HepG2 (cell line): Measurements from ENCODE around the gene ZDBF2. TPM values are rescaled to one million over a fixed set of nuclear protein-coding genes. Genes with fewer than 3 reads are reported as not detected.

ENCODE experiments used
- ATAC-seq: fragments of 200-7000 bp; cut with Tn5 transposase; 3 replicates; pipeline ENCODE4 v1.9.1; 2020; ENCODE audit warnings: mild to moderate bottlenecking, moderate library complexity
- BruUV-seq: library from RNA; stranded (reverse); fragments of 400-500 nt; replicated peaks from 2 replicates; lab custom pipeline; 2021; lab: Mats Ljungman, UMichigan
- CTCF ChIA-PET: fragments of 300-600 bp; formaldehyde crosslinking; extraction: SDS; loops from one replicate; lab custom pipeline; 2021; ENCODE audit warnings: low total read pairs, inconsistent platforms, low intra/inter-chr PET ratio; lab: Yijun Ruan, JAX
- POLR2A ChIA-PET: fragments of 350-600 bp; sonication (Branson Sonifier 250); formaldehyde crosslinking; loops from one replicate; lab custom pipeline; 2020; ENCODE audit warnings: antibody characterized with exemption, inconsistent platforms; lab: Yijun Ruan, JAX
- DNase-seq: peaks from one replicate; pipeline ENCODE4 v3.0.0-alpha.2; 2015; ENCODE audit warnings: low spot score
- FAIRE-seq: peaks from 3 replicates; lab custom pipeline; 2011; peaks lifted over from hg19 to GRCh38; lab: Jason Lieb, UNC
- H2AFZ ChIP-seq: one replicate; pipeline ENCODE4 v1.6.1; 2011; ENCODE audit warnings: low read length, inconsistent platforms
- H3K27ac ChIP-seq: fragments of 300-600 bp; 3 replicates; pipeline ENCODE4 v1.8.0; 2011; ENCODE audit warnings: mixed run types, mild to moderate bottlenecking, mixed read lengths, low read length, inconsistent platforms; ENCODE audit not compliant: insufficient read depth; ENCODE audit errors: extremely low read length
- H3K27me3 ChIP-seq, 2 experiments: fragments of 200-600 bp in 1 of 2; 2 replicates in 1 of 2; 3 replicates in 1 of 2; pipeline versions ENCODE4 v1.6.0 to v1.8.0; 2011; ENCODE audit warnings: low read length in 2 of 2, mild to moderate bottlenecking in 2 of 2, moderate library complexity in 2 of 2, inconsistent platforms in 1 of 2; ENCODE audit not compliant: insufficient read depth in 2 of 2, control insufficient read depth in 1 of 2
- H3K36me3 ChIP-seq, 2 experiments: fragments of 200-600 bp in 1 of 2; replicated peaks in 1 of 2; 2 replicates in 1 of 2; 3 replicates in 1 of 2; pipeline versions ENCODE4 v1.5.1 to v1.8.0; 2011; ENCODE audit warnings: low read length in 2 of 2, inconsistent platforms in 1 of 2; ENCODE audit not compliant: insufficient read depth in 2 of 2, control insufficient read depth in 1 of 2
- H3K4me1 ChIP-seq: 2 replicates; pipeline ENCODE4 v1.5.1; 2012; ENCODE audit warnings: low read length, inconsistent platforms; ENCODE audit not compliant: insufficient read depth
- H3K4me2 ChIP-seq: 2 replicates; pipeline ENCODE4 v1.6.0; 2011; ENCODE audit warnings: low read depth, low read length, inconsistent platforms
- H3K4me3 ChIP-seq, 3 experiments: fragments of 200-600 bp in 1 of 3; sonication (generic), shearing (Covaris generic) in 1 of 3; replicated peaks in 1 of 3; 2 replicates each; pipeline ENCODE4 v1.5.1; 2011 to 2016; ENCODE audit warnings: low read length in 3 of 3, inconsistent platforms in 2 of 3, low read depth in 2 of 3, mild to moderate bottlenecking in 2 of 3, control low read depth in 1 of 3, mixed read lengths in 1 of 3; ENCODE audit not compliant: insufficient read depth in 1 of 3
- H3K79me2 ChIP-seq: one replicate; pipeline ENCODE4 v1.6.1; 2011; ENCODE audit warnings: low read length, inconsistent platforms; ENCODE audit not compliant: insufficient read depth
- H3K9ac ChIP-seq: 2 replicates; pipeline ENCODE4 v1.6.0; 2011; ENCODE audit warnings: mild to moderate bottlenecking, low read depth, low read length, inconsistent platforms; ENCODE audit not compliant: insufficient read depth
- H3K9me3 ChIP-seq: 2 replicates; pipeline ENCODE4 v1.5.1; 2012; ENCODE audit warnings: mild to moderate bottlenecking, low read length
- H4K20me1 ChIP-seq: 2 replicates; pipeline ENCODE4 v1.6.0; 2011; ENCODE audit warnings: inconsistent platforms, mild to moderate bottlenecking, low read length, moderate library complexity; ENCODE audit not compliant: insufficient read depth
- GATA4 ChIP-seq: sonication (generic); IDR thresholded peaks from 2 replicates; pipeline ENCODE4 v1.6.1; 2016; ENCODE audit warnings: antibody characterized with exemption, low read depth, borderline replicate concordance
- HINFP ChIP-seq: sonication (generic); formaldehyde crosslinking; IDR thresholded peaks from 2 replicates; pipeline ENCODE4 v1.4.0; 2020; ENCODE audit warnings: low read depth, mild to moderate bottlenecking, missing genetic modification reagents
- MED1 ChIP-seq: sonication (generic); formaldehyde crosslinking; IDR thresholded peaks from 2 replicates; pipeline ENCODE4 v1.4.0; 2020; ENCODE audit warnings: missing genetic modification reagents
- NFKBIZ ChIP-seq: IDR thresholded peaks from 2 replicates; pipeline ENCODE4 v1.6.1; 2018; ENCODE audit warnings: missing genetic modification reagents, missing compliant biosample characterization
- POLR2AphosphoS2 ChIP-seq: IDR thresholded peaks from 2 replicates; pipeline ENCODE4 v1.6.1; 2011; ENCODE audit warnings: low read depth, low read length, improper control_type of control experiment
- RFXANK ChIP-seq: IDR thresholded peaks from 2 replicates; pipeline ENCODE4 v1.6.1; 2016
- SYNCRIP ChIP-seq: fragments of 200-400 bp; formaldehyde crosslinking; IDR thresholded peaks from 2 replicates; pipeline ENCODE4 v1.6.1; 2018; ENCODE audit warnings: mild to moderate bottlenecking, low read depth, low read length; ENCODE audit not compliant: insufficient read depth
- THYN1 ChIP-seq: sonication (generic); formaldehyde crosslinking; IDR thresholded peaks from 2 replicates; pipeline ENCODE4 v1.8.1; 2023; ENCODE audit warnings: low read depth, mild to moderate bottlenecking, moderate library complexity, missing genetic modification reagents, borderline replicate concordance
- YEATS2 ChIP-seq: sonication (generic); formaldehyde crosslinking; IDR thresholded peaks from 2 replicates; pipeline ENCODE4 v1.4.0; 2020; ENCODE audit warnings: missing genetic modification reagents, borderline replicate concordance
- ZNF224 ChIP-seq: sonication (generic); formaldehyde crosslinking; IDR thresholded peaks from 2 replicates; pipeline ENCODE4 v1.5.0; 2020; ENCODE audit warnings: mild to moderate bottlenecking, missing genetic modification reagents
- ZNF296 ChIP-seq: sonication (generic); formaldehyde crosslinking; conservative IDR thresholded peaks from 2 replicates; pipeline ENCODE4 v1.5.0; 2020; ENCODE audit warnings: mild to moderate bottlenecking, missing genetic modification reagents
- ZNF432 ChIP-seq: sonication (generic); formaldehyde crosslinking; IDR thresholded peaks from 2 replicates; pipeline ENCODE4 v1.5.0; 2020; ENCODE audit warnings: missing genetic modification reagents, mild to moderate bottlenecking, borderline replicate concordance
- ZNF614 ChIP-seq: IDR thresholded peaks from 2 replicates; pipeline ENCODE4 v1.6.1; 2018; ENCODE audit warnings: missing biosample characterization, missing genetic modification reagents, inconsistent platforms, borderline replicate concordance
- ZNF75D ChIP-seq: sonication (generic); formaldehyde crosslinking; IDR thresholded peaks from 2 replicates; pipeline ENCODE4 v1.8.1; 2023; ENCODE audit warnings: missing genetic modification reagents, mild to moderate bottlenecking, borderline replicate concordance
- WGBS: methylation state at CpG from one replicate; pipeline ENCODE4 v1.1.6; 2017; ENCODE audit warnings: low lambda C conversion rate; 5-methylcytosine and 5-hydroxymethylcytosine counted together
- in situ Hi-C: cut with HindIII; loops from 2 replicates; pipeline ENCODE4 v1.10.0; 2017; ENCODE audit warnings: low pct_unique_long_range_greater_than_20kb; ENCODE audit not compliant: extremely low pct_ligation_motif_present
- intact Hi-C: fragments of 100-400 bp; cut with micrococcal nuclease; formaldehyde crosslinking; loops from one replicate; pipeline ENCODE4 v1.10.0; 2022; ENCODE audit not compliant: unreplicated experiment
- polyA plus RNA-seq, 8 experiments: library from polyadenylated mRNA; depleted of rRNA in 3 of 8; stranded (reverse) in 7 of 8; unstranded in 1 of 8; fragments of >200 nt; fragmentation: Illumina TruSeq in 4 of 8; extraction: Trizol in 4 of 8; gene quantifications; 2 replicates each; pipeline versions ENCODE4 v1.2.1 to v1.2.3, GENCODE V29; 2011 to 2016; ENCODE audit warnings: low read depth in 4 of 8, missing spikeins in 1 of 8, mixed read lengths in 1 of 8; ENCODE audit not compliant: insufficient read depth in 1 of 8
- total RNA-seq, 5 experiments: library from RNA; depleted of rRNA; stranded (reverse); fragments of >200 nt; fragmentation: Illumina TruSeq; extraction: Trizol; gene quantifications; 2 replicates each; pipeline ENCODE4 v1.2.3, GENCODE V29; 2016; ENCODE audit warnings: low read depth in 1 of 5

Gene ZDBF2
- total and polyA plus RNA-seq, 2 of the 13 experiments (the other 11 are each of a cell fraction or from before 2014, with no cell fraction given): 1.5 to 2.0 TPM

GRCh38 chr2:206349375-206349774, 74.9 kb downstream of the ZDBF2 start (continued):
- TF ChIP-seq ZNF432 (CRISPR knock-in tag) (no peak), SYNCRIP (no peak), NFKBIZ (CRISPR knock-in tag) (no peak)

GRCh38 chr2:206352571-206352970, 78.1 kb downstream of the ZDBF2 start:
- Histone ChIP-seq H3K4me3 (no peak overlapping the region), H3K79me2 (no peaks in the 10 kb centered on the region), H3K36me3 (no peaks in the 10 kb centered on the region), H3K4me2 (no peak overlapping the region), H3K27me3 (no peaks in the 10 kb centered on the region), H3K27ac (no peak overlapping the region), H4K20me1 (no peaks in the 10 kb centered on the region), H3K9me3 (no peaks in the 10 kb centered on the region), H3K4me1 (no peaks in the 10 kb centered on the region), H2AFZ (no peak overlapping the region), H3K9ac (no peak overlapping the region)
- ChIA-PET CTCF (no interaction called here), POLR2A (no interaction called here)
- no peak for ATAC-seq
- in situ Hi-C loops: no loop called here
- TF ChIP-seq ZNF224 (CRISPR knock-in tag): no peak
- TF ChIP-seq HINFP (CRISPR knock-in tag): no peak
- no peak for TF ChIP-seq YEATS2 (CRISPR knock-in tag)
- TF ChIP-seq GATA4: no peak
- TF ChIP-seq THYN1 (CRISPR knock-in tag): no peak
- no peak for TF ChIP-seq ZNF296
- TF ChIP-seq ZNF75D (CRISPR knock-in tag): no peak
- TF ChIP-seq ZNF614: no peak
- no peak for TF ChIP-seq RFXANK (CRISPR knock-in tag)
- TF ChIP-seq POLR2AphosphoS2: no peak
- TF ChIP-seq MED1 (CRISPR knock-in tag): no peak
- WGBS: 2% methylated on average over 1 of the region's 1 CpG
- no TSS peak for BruUV-seq
- intact Hi-C loops: no loop called here
- no peak for FAIRE-seq
- no peak for DNase-seq
